ENCODE results near the gene CYP4F22. TPM values are rescaled to one million over a fixed set of nuclear protein-coding genes. Genes with fewer than 3 reads are reported as not detected.

CYP4F22 gene
- total and polyA plus RNA-seq, 4 donors, result not detected

- Histone ChIP-seq H3K4me3 (ENCODE audit: low read length in 2 of 2) (no peak overlapping the region), H3K4me1 (ENCODE audit: control insufficient read depth in 1 of 2, insufficient read depth in 2 of 2, low read length in 2 of 2) (no peaks in the 10 kb centered on the region), H3K36me3 (ENCODE audit: control insufficient read depth in 1 of 2, insufficient read depth in 2 of 2, low read length in 1 of 2) (no peaks in the 10 kb centered on the region), H3K27me3 (ENCODE audit: control insufficient read depth in 1 of 2, insufficient read depth in 2 of 2, low read length in 1 of 2) (peaks cover 0 to 1% of the 10 kb centered on the region in 2 donors), H3K27ac (ENCODE audit: low read depth in 1 of 2, low read length in 2 of 2) (no peak overlapping the region), H3K9me3 (ENCODE audit: control insufficient read depth, low read length) (no peaks in the 10 kb centered on the region)
- ATAC-seq (ENCODE audit: low FRiP score), result no peak
- 86% methylated on average over 7 of the region's 7 CpGs for WGBS, 2 donors
- intact Hi-C loops (cut with DNase I), result no loop called here
- peak in 1 of 2 donors; percentile 57 for DNase-seq
Observed at GRCh38 chr19:15564534-15565168, 56.3 kb downstream of the CYP4F22 start.

- WGBS, 2 donors, result 77 to 83% methylated on average over 3 of the region's 3 CpGs
- no peak overlapping the region for H3K4me3 ChIP-seq (ENCODE audit: low read length in 2 of 2)
- intact Hi-C loops (cut with DNase I), result no loop called here
- DNase-seq, result no peak
- H3K27me3 ChIP-seq (ENCODE audit: control insufficient read depth in 1 of 2, insufficient read depth in 2 of 2, low read length in 1 of 2), result peaks cover 0 to 1% of the 10 kb centered on the region in 2 donors
- H3K36me3 ChIP-seq (ENCODE audit: control insufficient read depth in 1 of 2, insufficient read depth in 2 of 2, low read length in 1 of 2), result no peaks in the 10 kb centered on the region
- ATAC-seq (ENCODE audit: low FRiP score), result no peak
- no peaks in the 10 kb centered on the region for H3K4me1 ChIP-seq (ENCODE audit: control insufficient read depth in 1 of 2, insufficient read depth in 2 of 2, low read length in 2 of 2)
- H3K27ac ChIP-seq (ENCODE audit: low read depth in 1 of 2, low read length in 2 of 2), result no peak overlapping the region
- no peaks in the 10 kb centered on the region for H3K9me3 ChIP-seq (ENCODE audit: control insufficient read depth, low read length)
Observed at GRCh38 chr19:15570420-15570819, 62.1 kb downstream of the CYP4F22 start.

- no peaks in the 10 kb centered on the region for H3K4me1 ChIP-seq (ENCODE audit: control insufficient read depth in 1 of 2, insufficient read depth in 2 of 2, low read length in 2 of 2)
- no peaks in the 10 kb centered on the region for H3K9me3 ChIP-seq (ENCODE audit: control insufficient read depth, low read length)
- DNase-seq (peak in 1 of 2 donors; percentile 41), ATAC-seq (ENCODE audit: low FRiP score) (no peak)
- H3K27ac ChIP-seq (ENCODE audit: low read depth in 1 of 2, low read length in 2 of 2), result no peak overlapping the region
- WGBS, 2 donors, result 49 to 57% methylated on average over 6 of the region's 6 CpGs
- no peaks in the 10 kb centered on the region for H3K27me3 ChIP-seq (ENCODE audit: control insufficient read depth in 1 of 2, insufficient read depth in 2 of 2, low read length in 1 of 2)
- no peak overlapping the region for H3K4me3 ChIP-seq (ENCODE audit: low read length in 2 of 2)
- intact Hi-C loops (cut with DNase I), result no loop called here
- H3K36me3 ChIP-seq (ENCODE audit: control insufficient read depth in 1 of 2, insufficient read depth in 2 of 2, low read length in 1 of 2), result no peaks in the 10 kb centered on the region
Observed at GRCh38 chr19:15575406-15575805, 67.1 kb downstream of the CYP4F22 start.

- Histone ChIP-seq H3K27ac (ENCODE audit: low read depth in 1 of 2, low read length in 2 of 2) (no peak overlapping the region), H3K4me1 (ENCODE audit: control insufficient read depth in 1 of 2, insufficient read depth in 2 of 2, low read length in 2 of 2) (no peaks in the 10 kb centered on the region), H3K36me3 (ENCODE audit: control insufficient read depth in 1 of 2, insufficient read depth in 2 of 2, low read length in 1 of 2) (no peaks in the 10 kb centered on the region), H3K27me3 (ENCODE audit: control insufficient read depth in 1 of 2, insufficient read depth in 2 of 2, low read length in 1 of 2) (no peaks in the 10 kb centered on the region), H3K9me3 (ENCODE audit: control insufficient read depth, low read length) (no peaks in the 10 kb centered on the region), H3K4me3 (ENCODE audit: low read length in 2 of 2) (no peak overlapping the region)
- ATAC-seq (ENCODE audit: low FRiP score) (no peak), DNase-seq (no peak)
- WGBS, 2 donors, result 79 to 82% methylated on average over 12 of the region's 12 CpGs
- intact Hi-C loops (cut with DNase I), result no loop called here
Observed at GRCh38 chr19:15576526-15577156, 68.3 kb downstream of the CYP4F22 start.

GRCh38 chr19:15577184-15577771 lies 69.0 kb downstream of the CYP4F22 start:
- Histone ChIP-seq H3K4me1 (ENCODE audit: control insufficient read depth in 1 of 2, insufficient read depth in 2 of 2, low read length in 2 of 2) (no peaks in the 10 kb centered on the region), H3K4me3 (ENCODE audit: low read length in 2 of 2) (no peak overlapping the region), H3K36me3 (ENCODE audit: control insufficient read depth in 1 of 2, insufficient read depth in 2 of 2, low read length in 1 of 2) (no peaks in the 10 kb centered on the region), H3K27me3 (ENCODE audit: control insufficient read depth in 1 of 2, insufficient read depth in 2 of 2, low read length in 1 of 2) (no peaks in the 10 kb centered on the region), H3K27ac (ENCODE audit: low read depth in 1 of 2, low read length in 2 of 2) (no peak overlapping the region), H3K9me3 (ENCODE audit: control insufficient read depth, low read length) (no peaks in the 10 kb centered on the region)
- intact Hi-C loops (cut with DNase I), result no loop called here
- no peak for ATAC-seq (ENCODE audit: low FRiP score)
- 63 to 70% methylated on average over 6 of the region's 6 CpGs for WGBS, 2 donors
- no peak for DNase-seq

- Histone ChIP-seq H3K9me3 (ENCODE audit: control insufficient read depth, low read length) (no peaks in the 10 kb centered on the region), H3K4me1 (ENCODE audit: control insufficient read depth in 1 of 2, insufficient read depth in 2 of 2, low read length in 2 of 2) (no peaks in the 10 kb centered on the region), H3K4me3 (ENCODE audit: low read length in 2 of 2) (no peak overlapping the region), H3K27me3 (ENCODE audit: control insufficient read depth in 1 of 2, insufficient read depth in 2 of 2, low read length in 1 of 2) (no peaks in the 10 kb centered on the region), H3K36me3 (ENCODE audit: control insufficient read depth in 1 of 2, insufficient read depth in 2 of 2, low read length in 1 of 2) (no peaks in the 10 kb centered on the region), H3K27ac (ENCODE audit: low read depth in 1 of 2, low read length in 2 of 2) (no peak overlapping the region)
- 82 to 83% methylated on average over 12 of the region's 12 CpGs for WGBS, 2 donors
- ATAC-seq (ENCODE audit: low FRiP score), result no peak
- no peak for DNase-seq
- intact Hi-C loops (cut with DNase I), result no loop called here
Observed at GRCh38 chr19:15583346-15583745, 75.0 kb downstream of the CYP4F22 start.

GRCh38 chr19:15584095-15584494 lies 75.8 kb downstream of the CYP4F22 start:
- ATAC-seq (ENCODE audit: low FRiP score) (no peak), DNase-seq (no peak)
- Histone ChIP-seq H3K9me3 (ENCODE audit: control insufficient read depth, low read length) (no peaks in the 10 kb centered on the region), H3K4me3 (ENCODE audit: low read length in 2 of 2) (no peak overlapping the region), H3K4me1 (ENCODE audit: control insufficient read depth in 1 of 2, insufficient read depth in 2 of 2, low read length in 2 of 2) (no peaks in the 10 kb centered on the region), H3K27me3 (ENCODE audit: control insufficient read depth in 1 of 2, insufficient read depth in 2 of 2, low read length in 1 of 2) (no peaks in the 10 kb centered on the region), H3K36me3 (ENCODE audit: control insufficient read depth in 1 of 2, insufficient read depth in 2 of 2, low read length in 1 of 2) (no peaks in the 10 kb centered on the region), H3K27ac (ENCODE audit: low read depth in 1 of 2, low read length in 2 of 2) (no peak overlapping the region)
- 39 to 46% methylated on average over 10 of the region's 10 CpGs for WGBS, 2 donors
- intact Hi-C loops (cut with DNase I), result loop anchor here in 1 of 2 donors (2.0 kb wide), 1 partner anchor 285 kb away; no protein-coding TSS in a partner anchor

- Histone ChIP-seq H3K4me1 (ENCODE audit: control insufficient read depth in 1 of 2, insufficient read depth in 2 of 2, low read length in 2 of 2) (no peaks in the 10 kb centered on the region), H3K9me3 (ENCODE audit: control insufficient read depth, low read length) (no peaks in the 10 kb centered on the region), H3K4me3 (ENCODE audit: low read length in 2 of 2) (no peak overlapping the region), H3K36me3 (ENCODE audit: control insufficient read depth in 1 of 2, insufficient read depth in 2 of 2, low read length in 1 of 2) (no peaks in the 10 kb centered on the region), H3K27ac (ENCODE audit: low read depth in 1 of 2, low read length in 2 of 2) (no peak overlapping the region), H3K27me3 (ENCODE audit: control insufficient read depth in 1 of 2, insufficient read depth in 2 of 2, low read length in 1 of 2) (no peaks in the 10 kb centered on the region)
- DNase-seq (peak; percentile 84 to 94), ATAC-seq (ENCODE audit: low FRiP score) (peak; percentile 79)
- 8 to 12% methylated on average over 30 to 35 of the region's 35 CpGs for WGBS, 2 donors
- intact Hi-C loops (cut with DNase I), result loop anchor here in 1 of 2 donors (2.0 kb wide), 1 partner anchor 284 kb away; no protein-coding TSS in a partner anchor
Observed at GRCh38 chr19:15584541-15585115, 76.3 kb downstream of the CYP4F22 start.

All from aorta (tissue), 5 donors.